Measurements from ENCODE around the gene RPS19BP1.
"Not testable (repeated sequence)": the region's sequence is repeated elsewhere in the genome, so short reads cannot be mapped to it uniquely, and the experiment has no call there.

RPS19BP1 gene

DNA sequence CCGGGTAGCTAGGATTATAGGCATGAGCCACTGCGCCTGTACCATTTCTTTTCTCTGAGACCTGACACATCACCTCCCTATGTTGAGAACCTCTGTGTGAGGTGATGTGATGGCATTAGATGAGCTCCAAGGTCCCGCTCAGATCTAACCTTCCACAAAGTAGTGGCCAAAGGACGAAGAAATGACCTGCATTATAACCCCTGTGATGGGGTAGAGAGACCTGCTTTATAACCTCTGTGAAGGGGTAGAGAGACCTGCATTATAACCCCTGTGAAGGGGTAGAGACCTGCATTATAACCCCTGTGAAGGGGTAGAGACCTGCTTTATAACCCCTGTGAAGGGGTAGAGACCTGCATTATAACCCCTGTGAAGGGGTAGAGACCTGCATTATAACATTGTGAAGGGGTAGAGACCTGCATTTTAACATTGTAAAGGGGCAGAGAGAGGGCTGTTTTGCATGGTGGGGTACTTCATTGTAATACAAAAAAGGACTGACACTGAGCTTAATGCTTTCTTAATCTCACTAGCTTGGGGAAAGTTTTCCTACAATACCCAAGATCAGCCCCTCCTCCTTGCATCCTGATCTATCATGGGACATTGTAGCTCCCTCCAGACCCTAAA is 21.9 kb downstream of the RPS19BP1 start:
- no peak for DNase-seq

DNA sequence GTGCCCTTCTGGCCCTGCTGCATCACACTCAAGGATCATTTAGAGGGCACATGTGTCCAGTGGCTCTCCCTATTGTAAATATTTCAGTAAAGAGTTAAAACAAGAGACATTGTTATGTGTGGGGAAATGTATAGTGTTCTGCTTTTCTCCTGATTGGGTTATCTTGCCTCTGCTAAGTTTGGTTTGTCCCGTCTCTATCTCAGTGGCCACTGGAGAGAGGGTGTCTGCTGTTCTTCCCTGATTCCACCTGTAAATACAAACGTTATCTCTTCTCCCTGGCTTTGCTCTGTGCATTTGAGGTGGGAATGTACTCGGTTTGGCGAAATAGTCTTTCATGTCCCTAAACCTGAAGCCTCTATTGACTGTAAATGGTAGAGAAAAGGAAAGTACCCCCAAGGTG is 24.2 kb downstream of the RPS19BP1 start:
- DNase-seq, result no peak

- not testable (repeated sequence) for DNase-seq
Measured at GRCh38 chr22:39507021-39507420, 25.5 kb downstream of the RPS19BP1 start.

DNA sequence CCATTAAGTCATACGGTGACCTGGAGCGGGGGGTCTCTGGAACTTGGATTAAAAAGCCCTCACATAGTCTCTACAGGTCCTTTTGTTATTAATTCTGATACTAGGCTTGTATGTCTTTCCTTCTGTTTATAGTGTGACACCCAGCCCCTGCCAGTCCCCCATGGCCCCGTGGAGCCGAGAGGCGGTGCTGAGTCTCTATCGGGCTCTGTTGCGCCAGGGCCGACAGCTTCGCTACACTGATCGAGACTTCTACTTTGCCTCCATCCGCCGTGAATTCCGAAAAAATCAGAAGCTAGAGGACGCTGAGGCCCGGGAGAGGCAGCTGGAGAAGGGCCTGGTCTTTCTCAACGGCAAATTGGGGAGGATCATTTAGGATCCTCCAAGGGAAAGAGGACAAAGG is 28.5 kb downstream of the RPS19BP1 start:
- no peak for DNase-seq

- DNase-seq, result no peak
Measured at GRCh38 chr22:39503630-39504029, 28.9 kb downstream of the RPS19BP1 start.

- no peak for DNase-seq
Measured at GRCh38 chr22:39502789-39503409, 29.6 kb downstream of the RPS19BP1 start.

- peak; percentile 70 to 98 (median 94) for DNase-seq
Measured at GRCh38 chr22:39502109-39502788, 30.3 kb downstream of the RPS19BP1 start, which contains the start of gene MIEF1. MIEF1 (plus strand) TSS chr22:39502290; CDS start chr22:39511295, 9,005 bp downstream.

GRCh38 chr22:39501644-39502108 is 30.9 kb downstream of the RPS19BP1 start:
- peak in 1 of 14 donors; percentile 58 for DNase-seq

GRCh38 chr22:39500101-39500500 is 32.4 kb downstream of the RPS19BP1 start:
- DNase-seq, result no peak

DNA sequence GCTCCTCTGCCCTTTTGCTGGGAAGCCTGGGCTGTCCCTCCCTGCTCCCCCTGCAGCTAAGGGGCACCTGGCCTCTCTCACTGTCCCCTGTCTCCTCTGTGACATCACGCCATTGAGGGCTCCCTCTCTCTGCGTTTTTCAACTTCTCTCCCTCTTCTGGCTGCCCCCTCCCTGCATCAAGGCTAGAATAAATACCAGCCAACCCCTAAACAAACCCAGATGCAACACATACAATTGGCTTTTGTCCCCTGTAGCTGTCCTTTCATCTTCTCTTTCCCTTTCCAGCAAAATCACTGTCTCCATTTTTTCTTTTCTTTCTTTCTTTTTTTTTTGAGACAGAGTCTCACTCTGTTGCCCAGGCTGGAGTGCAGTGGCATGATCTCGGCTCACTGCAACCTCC is 33.7 kb downstream of the RPS19BP1 start:
- DNase-seq, result peak in 5 of 14 donors; percentile 49 to 88 (median 64)

- DNase-seq, result peak in 4 of 14 donors; percentile 18 to 88 (median 64)
Measured at GRCh38 chr22:39498368-39498767, 34.2 kb downstream of the RPS19BP1 start.

DNA sequence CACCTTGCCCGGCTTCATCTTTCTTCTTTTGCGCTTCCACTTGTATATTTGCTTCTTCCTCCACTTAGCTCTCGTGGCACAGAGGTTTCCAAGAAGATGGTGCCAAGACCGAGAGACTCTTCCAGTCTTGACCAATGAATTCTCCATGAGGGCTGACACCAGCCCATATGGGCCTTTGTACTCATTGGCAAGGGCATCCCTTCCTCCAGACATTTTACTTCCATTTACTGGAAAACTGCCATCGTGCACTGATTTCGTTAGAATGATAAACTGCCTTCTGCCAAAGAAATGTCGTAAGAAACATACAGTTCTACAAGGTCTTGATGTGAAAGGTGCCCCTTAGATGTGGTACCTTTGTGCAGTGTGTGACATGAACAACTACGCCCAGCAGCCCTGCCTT is 35.1 kb downstream of the RPS19BP1 start:
- no peak for DNase-seq

- peak in 12 of 14 donors; percentile 33 to 77 (median 63) for DNase-seq
Measured at GRCh38 chr22:39496131-39496838, 36.3 kb downstream of the RPS19BP1 start.

- peak in 1 of 14 donors; percentile 45 for DNase-seq
Measured at GRCh38 chr22:39494471-39495120, 38.0 kb downstream of the RPS19BP1 start.

DNA sequence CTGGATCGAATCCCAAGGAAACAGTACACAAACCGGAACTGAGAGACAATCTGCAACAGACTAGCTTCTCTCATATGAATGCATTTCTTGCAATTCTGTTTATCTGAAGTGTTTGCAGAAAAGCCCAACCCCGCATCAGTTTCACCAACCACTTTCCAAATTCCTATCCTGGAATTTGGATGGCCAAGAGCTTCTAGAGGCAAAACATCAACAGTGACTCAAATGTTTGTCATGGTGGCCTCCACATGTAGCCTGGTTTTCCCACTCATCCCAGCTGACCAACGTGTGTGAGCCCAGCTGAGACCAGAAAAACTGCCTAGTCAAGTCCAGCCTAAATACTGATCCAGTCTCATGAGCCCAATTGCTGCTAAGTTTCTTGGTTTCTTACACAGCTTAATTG is 38.8 kb downstream of the RPS19BP1 start:
- DNase-seq, result no peak

GRCh38 chr22:39492186-39492585 is 40.4 kb downstream of the RPS19BP1 start:
- no peak for DNase-seq

- DNase-seq, result no peak
Measured at GRCh38 chr22:39491696-39492095, 40.9 kb downstream of the RPS19BP1 start.

GRCh38 chr22:39490966-39491680 is 41.4 kb downstream of the RPS19BP1 start:
- DNase-seq, result no peak

GRCh38 chr22:39490135-39490798 is 42.3 kb downstream of the RPS19BP1 start:
- DNase-seq, result peak in 11 of 14 donors; percentile 25 to 81 (median 58)

- DNase-seq, result no peak
Measured at GRCh38 chr22:39489094-39490068, 43.2 kb downstream of the RPS19BP1 start.
